Chondrocyte (in vitro differentiated cells): Measurements from ENCODE around the gene C10orf143. TPM values are rescaled to one million over a fixed set of nuclear protein-coding genes. Genes with fewer than 3 reads are reported as not detected.

Experiments used
- DNase-seq: peaks from one replicate; pipeline ENCODE4 v3.0.0; 2021; ENCODE audit warnings: mixed read lengths, low spot score
- H3K27ac Mint-ChIP-seq: one replicate; pipeline ENCODE4 v1.8.0; 2021; ENCODE audit warnings: mild to moderate bottlenecking, moderate library complexity, mixed read lengths; ENCODE audit not compliant: unreplicated experiment
- H3K27me3 Mint-ChIP-seq: 2 replicates; pipeline ENCODE4 v1.8.0; 2021; ENCODE audit warnings: low read depth, mixed read lengths
- H3K36me3 Mint-ChIP-seq: 2 replicates; pipeline ENCODE4 v1.8.0; 2021; ENCODE audit warnings: low read depth, mixed read lengths
- H3K4me1 Mint-ChIP-seq: 2 replicates; pipeline ENCODE4 v1.8.0; 2021; ENCODE audit warnings: low read depth, mild to moderate bottlenecking, mixed read lengths
- H3K4me3 Mint-ChIP-seq: one replicate; pipeline ENCODE4 v1.8.0; 2021; ENCODE audit warnings: mild to moderate bottlenecking, moderate library complexity, mixed read lengths; ENCODE audit not compliant: unreplicated experiment
- H3K9me3 Mint-ChIP-seq: 2 replicates; pipeline ENCODE4 v1.8.0; 2021; ENCODE audit warnings: low read depth, mixed read lengths
- CTCF ChIP-seq: fragments of 200-600 bp; sonication (generic); IDR thresholded peaks from 2 replicates; pipeline ENCODE4 v1.5.0; 2021; ENCODE audit warnings: antibody characterized with exemption, mild to moderate bottlenecking, moderate library complexity
- total RNA-seq: library from RNA; stranded (reverse); gene quantifications from 3 replicates; pipeline ENCODE4 v1.2.1, GENCODE V29; 2021

Gene C10orf143
- total RNA-seq, 1 donor from 2014 or later = 2.6 TPM

GRCh38 chr10:130023454-130024230, 87.0 kb downstream of the C10orf143 start:
- TF ChIP-seq CTCF = no peak
- H3K9me3 Mint-ChIP-seq = no peaks in the 10 kb centered on the region
- H3K4me3 Mint-ChIP-seq = no peak overlapping the region
- DNase-seq = peak; percentile 83
- H3K4me1 Mint-ChIP-seq = no peaks in the 10 kb centered on the region
- no peaks in the 10 kb centered on the region for H3K36me3 Mint-ChIP-seq
- H3K27me3 Mint-ChIP-seq = no peaks in the 10 kb centered on the region
- H3K27ac Mint-ChIP-seq = no peak overlapping the region

DNA sequence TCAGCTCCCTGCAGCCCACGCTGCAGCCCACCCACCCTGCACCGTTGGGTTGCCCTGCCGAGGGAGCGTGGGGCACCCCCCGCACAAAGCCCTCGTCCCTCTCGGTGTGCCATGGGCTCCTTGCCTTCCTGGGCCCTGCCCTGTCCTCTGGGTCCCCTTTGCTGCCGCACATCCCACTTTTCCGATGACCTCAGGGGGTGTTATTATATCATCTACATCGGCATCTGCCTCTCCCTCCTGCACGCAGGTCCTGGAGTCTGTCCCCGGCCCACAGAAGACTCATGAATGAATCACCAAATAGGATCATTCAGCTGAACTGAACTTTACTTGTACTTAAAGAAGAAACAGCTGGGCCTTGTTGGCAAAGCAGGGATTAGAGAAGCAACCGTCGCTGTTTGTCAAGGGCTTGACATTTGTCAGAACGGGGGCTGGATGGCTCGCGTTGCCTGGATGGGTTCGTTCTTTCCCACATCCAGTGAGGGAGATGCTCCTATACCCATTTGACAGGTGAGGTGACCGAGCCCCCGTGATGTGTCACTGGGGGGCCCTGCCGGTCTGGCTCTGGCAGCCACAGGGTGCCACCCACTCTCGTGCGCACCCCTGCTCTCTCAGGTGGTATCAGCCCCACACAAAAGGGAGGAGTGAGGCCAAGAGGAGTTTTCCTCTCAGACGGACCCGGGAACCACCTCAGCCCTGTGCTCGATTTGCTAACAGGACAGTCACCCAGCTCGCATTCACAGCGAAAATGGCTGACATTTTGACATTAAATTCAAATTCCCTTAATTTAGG, 87.9 kb downstream of the C10orf143 start:
- Mint-ChIP-seq H3K36me3 (no peaks in the 10 kb centered on the region), H3K27me3 (no peaks in the 10 kb centered on the region), H3K4me3 (no peak overlapping the region), H3K9me3 (no peaks in the 10 kb centered on the region), H3K27ac (no peak overlapping the region), H3K4me1 (no peaks in the 10 kb centered on the region)
- no peak for TF ChIP-seq CTCF
- DNase-seq = no peak

DNA sequence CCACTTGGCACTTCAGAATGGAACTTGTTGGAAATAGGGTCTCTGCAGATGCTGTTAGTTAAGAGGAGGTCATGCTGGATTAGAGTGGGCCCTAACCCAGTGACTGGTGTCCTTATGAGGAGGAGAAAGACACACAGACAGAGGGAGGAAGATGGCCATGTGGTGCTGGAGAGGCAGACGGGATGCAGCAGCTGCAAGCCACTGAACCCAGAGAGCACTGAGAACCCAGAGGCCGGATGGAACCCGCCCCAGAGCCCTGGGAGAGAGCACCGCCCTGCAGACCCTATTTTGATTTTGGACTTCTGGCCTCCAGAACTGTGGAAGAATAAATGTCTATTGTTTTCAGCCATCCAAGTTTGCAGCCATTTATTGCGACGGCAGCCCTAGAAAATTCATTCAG, 88.5 kb downstream of the C10orf143 start:
- Mint-ChIP-seq H3K4me1 (no peaks in the 10 kb centered on the region), H3K4me3 (no peak overlapping the region), H3K9me3 (no peaks in the 10 kb centered on the region), H3K27ac (no peak overlapping the region), H3K36me3 (no peaks in the 10 kb centered on the region), H3K27me3 (no peaks in the 10 kb centered on the region)
- no peak for TF ChIP-seq CTCF
- DNase-seq = no peak

DNA sequence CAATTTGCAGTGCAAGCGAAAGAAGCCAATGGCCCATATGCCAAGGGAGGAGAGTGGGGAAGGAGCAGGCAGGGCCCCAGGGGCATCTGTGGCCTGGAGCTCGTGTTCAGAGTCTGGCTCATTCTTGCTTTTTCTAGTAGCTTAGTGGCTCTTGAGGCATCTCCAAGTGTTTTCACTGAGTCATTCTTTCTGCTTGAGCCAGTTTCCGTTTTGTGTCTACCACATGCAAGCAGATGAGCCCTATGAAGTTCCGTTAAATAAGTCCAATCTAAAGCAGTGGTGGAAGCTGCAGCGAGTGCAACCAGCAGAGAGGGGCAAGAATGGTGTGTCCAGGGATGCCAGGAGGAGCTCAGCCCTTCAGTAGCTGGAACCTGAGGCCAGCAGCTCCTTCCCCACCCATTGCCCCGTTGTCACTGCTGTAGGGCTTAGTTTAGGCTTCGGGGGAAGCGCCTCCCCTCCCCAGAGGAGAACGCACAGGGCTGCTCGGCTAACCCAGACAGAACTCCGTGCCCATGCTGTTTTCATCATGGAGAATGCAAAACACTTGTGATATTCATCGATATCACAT, 89.2 kb downstream of the C10orf143 start:
- TF ChIP-seq CTCF = no peak
- no peaks in the 10 kb centered on the region for H3K27me3 Mint-ChIP-seq
- no peaks in the 10 kb centered on the region for H3K4me1 Mint-ChIP-seq
- DNase-seq = no peak
- H3K36me3 Mint-ChIP-seq = no peaks in the 10 kb centered on the region
- no peak overlapping the region for H3K4me3 Mint-ChIP-seq
- no peaks in the 10 kb centered on the region for H3K9me3 Mint-ChIP-seq
- no peak overlapping the region for H3K27ac Mint-ChIP-seq

GRCh38 chr10:130020651-130021382, 89.8 kb downstream of the C10orf143 start:
- Mint-ChIP-seq H3K27ac (no peak overlapping the region), H3K4me1 (no peaks in the 10 kb centered on the region), H3K4me3 (no peak overlapping the region), H3K9me3 (no peaks in the 10 kb centered on the region), H3K36me3 (no peaks in the 10 kb centered on the region), H3K27me3 (no peaks in the 10 kb centered on the region)
- DNase-seq = no peak
- TF ChIP-seq CTCF = no peak
